CD4-positive, CD25-positive, alpha-beta regulatory T cell (primary cell): ENCODE data around the gene ZNF653. TPM values are rescaled to one million over a fixed set of nuclear protein-coding genes. Genes with fewer than 3 reads are reported as not detected.

Source experiments
- ATAC-seq, 2 donors: fragments of 150-1000 bp; cut with Tn5 transposase; one replicate each; pipeline ENCODE4 v1.10.0; 2021; ENCODE audit warnings: low read depth in 2 of 2, moderate number of reproducible peaks in 2 of 2, moderate library complexity in 1 of 2
- DNase-seq, 3 donors: peaks; one replicate each; pipeline versions ENCODE4 v3.0.0 to v3.0.0-alpha.2; 2012 to 2022; ENCODE audit warnings: mixed read lengths in 1 of 3
- H3K27ac ChIP-seq: one replicate; pipeline ENCODE4 v1.7.0; 2013; ENCODE audit warnings: mild to moderate bottlenecking, low read length; ENCODE audit not compliant: insufficient read depth, poor library complexity, severe bottlenecking
- H3K27me3 ChIP-seq: one replicate; pipeline ENCODE4 v1.7.0; 2013; ENCODE audit warnings: low read length; ENCODE audit not compliant: control insufficient read depth, insufficient read depth
- H3K36me3 ChIP-seq: one replicate; pipeline ENCODE4 v1.7.0; 2013; ENCODE audit warnings: mild to moderate bottlenecking, low read length, moderate library complexity; ENCODE audit not compliant: control insufficient read depth, insufficient read depth
- H3K4me1 ChIP-seq: 2 replicates; pipeline ENCODE4 v1.7.0; 2013; ENCODE audit warnings: mild to moderate bottlenecking, low read length; ENCODE audit not compliant: insufficient read depth, control insufficient read depth, poor library complexity, severe bottlenecking
- H3K4me3 ChIP-seq: one replicate; pipeline ENCODE4 v1.7.0; 2013; ENCODE audit warnings: low read depth, mild to moderate bottlenecking, low read length, moderate library complexity
- H3K9me3 ChIP-seq, 2 experiments: 1 replicate in 1 of 2; 2 replicates in 1 of 2; pipeline ENCODE4 v1.7.0; 2013; ENCODE audit warnings: low read length in 2 of 2, mild to moderate bottlenecking in 1 of 2, moderate library complexity in 1 of 2; ENCODE audit not compliant: control insufficient read depth in 2 of 2
- H3K27ac Mint-ChIP-seq, 3 donors: one replicate each; pipeline ENCODE4 v1.8.0; 2020 to 2022; ENCODE audit warnings: mild to moderate bottlenecking in 3 of 3, mixed read lengths in 3 of 3, moderate library complexity in 2 of 3
- H3K27me3 Mint-ChIP-seq: one replicate; pipeline ENCODE4 v1.8.0; 2022; ENCODE audit warnings: mild to moderate bottlenecking, mixed read lengths
- H3K36me3 Mint-ChIP-seq: one replicate; pipeline ENCODE4 v1.8.0; 2020; ENCODE audit warnings: mixed read lengths
- H3K4me1 Mint-ChIP-seq, 4 donors: one replicate each; pipeline ENCODE4 v1.8.0; 2020 to 2022; ENCODE audit warnings: mixed read lengths in 4 of 4, mild to moderate bottlenecking in 1 of 4
- H3K4me3 Mint-ChIP-seq, 4 donors: one replicate each; pipeline ENCODE4 v1.8.0; 2020 to 2022; ENCODE audit warnings: mild to moderate bottlenecking in 4 of 4, mixed read lengths in 4 of 4, moderate library complexity in 3 of 4
- H3K9me3 Mint-ChIP-seq, 7 donors: one replicate each; pipeline ENCODE4 v1.8.0; 2020 to 2022; ENCODE audit warnings: mixed read lengths in 7 of 7, mild to moderate bottlenecking in 3 of 7, moderate library complexity in 2 of 7
- polyA plus RNA-seq, 4 donors: library from polyadenylated mRNA; unstranded; fragments of 300-500 nt; fragmentation: Illumina TruSeq; gene quantifications; one replicate each; pipeline ENCODE4 v1.2.3, GENCODE V29; 2021
- total RNA-seq: library from RNA; stranded (reverse); gene quantifications from one replicate; pipeline ENCODE4 v1.2.3, GENCODE V29; 2022

Gene ZNF653
- total and polyA plus RNA-seq, 5 donors from 2014 or later: 1.3 to 12.2 (median 2.8) TPM

- no peaks in the 10 kb centered on the region for H3K27me3 Mint-ChIP-seq
These were observed 9.1 kb downstream of the ZNF653 start for GRCh38 chr19:11496391-11497163.

GRCh38 chr19:11495885-11496284, 9.8 kb downstream of the ZNF653 start:
- Histone ChIP-seq H3K27me3 (no peaks in the 10 kb centered on the region), H3K27ac (no peak overlapping the region), H3K9me3 (no peaks in the 10 kb centered on the region), H3K36me3 (peaks cover 12% of the 10 kb centered on the region), H3K4me3 (no peak overlapping the region), H3K4me1 (no peaks in the 10 kb centered on the region)
- no peak for ATAC-seq
- Mint-ChIP-seq H3K27ac (peak overlapping the region in 1 of 3 donors; percentile 20), H3K4me3 (no peak overlapping the region), H3K9me3 (no peaks in the 10 kb centered on the region), H3K36me3 (peaks cover 26% of the 10 kb centered on the region), H3K27me3 (no peaks in the 10 kb centered on the region), H3K4me1 (no peaks in the 10 kb centered on the region)
- no peak for DNase-seq

More at GRCh38 chr19:11496391-11497163, 9.1 kb downstream of the ZNF653 start:
- Histone ChIP-seq H3K4me3 (no peak overlapping the region), H3K4me1 (no peaks in the 10 kb centered on the region), H3K27me3 (no peaks in the 10 kb centered on the region), H3K9me3 (no peaks in the 10 kb centered on the region), H3K36me3 (peaks cover 9% of the 10 kb centered on the region), H3K27ac (no peak overlapping the region)
- ATAC-seq (peak in 1 of 2 donors; percentile 34), DNase-seq (peak; percentile 41 to 60 (median 52))
- Mint-ChIP-seq H3K4me3 (no peak overlapping the region), H3K27ac (peak overlapping the region in 1 of 3 donors; percentile 29), H3K4me1 (peaks cover 0 to 3% (median under 1%) of the 10 kb centered on the region in 4 donors), H3K9me3 (no peaks in the 10 kb centered on the region), H3K36me3 (peaks cover 25% of the 10 kb centered on the region)

- no peak for DNase-seq
These were observed 10.2 kb downstream of the ZNF653 start for GRCh38 chr19:11495481-11495880.

GRCh38 chr19:11494634-11495285, 10.9 kb downstream of the ZNF653 start:
- ATAC-seq (no peak), DNase-seq (no peak)
- Histone ChIP-seq H3K36me3 (peaks cover 16% of the 10 kb centered on the region), H3K9me3 (no peaks in the 10 kb centered on the region), H3K27me3 (no peaks in the 10 kb centered on the region), H3K4me1 (no peaks in the 10 kb centered on the region), H3K27ac (no peak overlapping the region), H3K4me3 (no peak overlapping the region)
- Mint-ChIP-seq H3K9me3 (peaks cover 0 to under 1% (median 0%) of the 10 kb centered on the region in 7 donors), H3K27ac (no peak overlapping the region), H3K27me3 (no peaks in the 10 kb centered on the region), H3K4me1 (no peaks in the 10 kb centered on the region), H3K4me3 (no peak overlapping the region), H3K36me3 (peaks cover 24% of the 10 kb centered on the region)

More at GRCh38 chr19:11495481-11495880, 10.2 kb downstream of the ZNF653 start:
- peaks cover 27% of the 10 kb centered on the region for H3K36me3 Mint-ChIP-seq
- no peak overlapping the region for H3K4me3 ChIP-seq
- no peaks in the 10 kb centered on the region for H3K4me1 ChIP-seq
- H3K27me3 Mint-ChIP-seq: no peaks in the 10 kb centered on the region
- H3K4me1 Mint-ChIP-seq: no peaks in the 10 kb centered on the region
- no peak for ATAC-seq
- no peak overlapping the region for H3K27ac Mint-ChIP-seq
- no peaks in the 10 kb centered on the region for H3K9me3 ChIP-seq
- no peak overlapping the region for H3K27ac ChIP-seq
- H3K4me3 Mint-ChIP-seq: no peak overlapping the region
- H3K36me3 ChIP-seq: peaks cover 16% of the 10 kb centered on the region
- H3K9me3 Mint-ChIP-seq: no peaks in the 10 kb centered on the region
- no peaks in the 10 kb centered on the region for H3K27me3 ChIP-seq

GRCh38 chr19:11489378-11489777, 16.3 kb downstream of the ZNF653 start:
- H3K4me1 ChIP-seq: no peaks in the 10 kb centered on the region
- ATAC-seq: no peak

GRCh38 chr19:11486661-11487503, 18.8 kb downstream of the ZNF653 start:
- H3K36me3 Mint-ChIP-seq: peaks cover 19% of the 10 kb centered on the region
- no peak overlapping the region for H3K27ac Mint-ChIP-seq
- no peaks in the 10 kb centered on the region for H3K27me3 ChIP-seq
- H3K4me1 ChIP-seq: peaks cover 13% of the 10 kb centered on the region
- peaks cover 7% of the 10 kb centered on the region for H3K36me3 ChIP-seq
- no peaks in the 10 kb centered on the region for H3K9me3 ChIP-seq
- H3K9me3 Mint-ChIP-seq: peaks cover 0 to 8% (median 0%) of the 10 kb centered on the region in 7 donors
- no peak overlapping the region for H3K4me3 ChIP-seq
- peaks cover 0 to 15% (median 7%) of the 10 kb centered on the region in 4 donors for H3K4me1 Mint-ChIP-seq
- ATAC-seq: no peak
- H3K27me3 Mint-ChIP-seq: peaks cover 12% of the 10 kb centered on the region
- no peak overlapping the region for H3K27ac ChIP-seq
- H3K4me3 Mint-ChIP-seq: no peak overlapping the region
- no peak for DNase-seq

More at GRCh38 chr19:11489378-11489777, 16.3 kb downstream of the ZNF653 start:
- Mint-ChIP-seq H3K9me3 (peaks cover 0 to 6% (median 0%) of the 10 kb centered on the region in 7 donors), H3K4me1 (peaks cover 0 to 2% (median 0%) of the 10 kb centered on the region in 4 donors), H3K27me3 (no peaks in the 10 kb centered on the region), H3K27ac (no peak overlapping the region), H3K4me3 (no peak overlapping the region), H3K36me3 (peaks cover 15% of the 10 kb centered on the region)
- H3K4me3 ChIP-seq: no peak overlapping the region
- H3K27me3 ChIP-seq: no peaks in the 10 kb centered on the region
- peaks cover 11% of the 10 kb centered on the region for H3K36me3 ChIP-seq
- no peak overlapping the region for H3K27ac ChIP-seq
- H3K9me3 ChIP-seq: no peaks in the 10 kb centered on the region
- DNase-seq: no peak

- no peaks in the 10 kb centered on the region for H3K9me3 ChIP-seq
- Mint-ChIP-seq H3K27me3 (peaks cover 21% of the 10 kb centered on the region), H3K9me3 (peaks cover 0 to 10% (median 0%) of the 10 kb centered on the region in 7 donors), H3K36me3 (peaks cover 13% of the 10 kb centered on the region), H3K4me3 (peak overlapping the region in 1 of 4 donors; percentile 17), H3K27ac (peak overlapping the region in 1 of 3 donors; percentile 66), H3K4me1 (peaks cover 0 to 23% (median 13%) of the 10 kb centered on the region in 4 donors)
- no peak for DNase-seq
- no peak for ATAC-seq
- no peak overlapping the region for H3K27ac ChIP-seq
- peaks cover 28% of the 10 kb centered on the region for H3K4me1 ChIP-seq
- H3K27me3 ChIP-seq: no peaks in the 10 kb centered on the region
- no peaks in the 10 kb centered on the region for H3K36me3 ChIP-seq
- H3K4me3 ChIP-seq: no peak overlapping the region
These were observed 20.3 kb downstream of the ZNF653 start for GRCh38 chr19:11485245-11485837.
